ENCODE measurements around the gene CNTROB. TPM values are rescaled to one million over a fixed set of nuclear protein-coding genes. Genes with fewer than 3 reads are reported as not detected.

Gene CNTROB
- total RNA-seq, 1 donor from 2014 or later = 13.7 TPM

DNA sequence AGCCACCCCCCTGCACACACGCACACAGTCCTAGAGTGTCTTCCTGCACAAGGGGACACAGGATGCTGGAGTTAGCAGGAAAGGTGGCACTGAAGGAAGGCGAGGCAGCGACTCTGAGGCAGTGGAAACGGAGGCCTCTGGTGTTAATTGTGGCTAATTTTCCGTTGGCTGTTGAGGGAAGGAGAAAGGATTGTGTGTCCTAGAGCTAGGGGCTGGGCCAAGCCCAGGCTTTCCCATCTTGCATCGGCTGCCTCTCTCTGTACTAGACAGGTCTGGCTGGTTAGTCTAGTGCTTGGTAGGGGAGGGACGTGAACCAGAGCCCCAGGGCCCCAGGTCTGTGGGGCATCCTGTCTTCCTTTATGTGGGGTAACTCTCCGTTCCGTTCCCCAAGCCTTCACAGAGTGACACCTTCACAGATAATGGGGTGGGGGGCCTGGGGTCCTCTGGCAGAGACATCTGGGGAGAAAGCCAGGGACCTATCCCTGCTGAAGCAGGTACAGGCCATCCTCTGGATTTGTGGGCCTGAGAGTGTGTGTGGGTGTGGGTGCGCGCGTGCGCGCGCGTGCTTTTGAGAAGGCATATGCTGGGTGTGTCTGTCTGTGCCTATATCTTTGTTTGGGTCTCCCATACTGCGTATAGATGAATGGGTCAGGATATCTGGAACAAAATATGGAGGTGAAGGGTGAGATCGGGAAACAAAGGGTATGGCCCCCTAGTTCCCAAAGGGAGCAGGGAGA is 43.7 kb upstream of the CNTROB start, which contains the start of gene CHD3:
TSS of gene CHD3 (plus strand) at position 606 of the 737 bp plus-strand sequence. CDS start 212 bp downstream, outside the sequence.
- intact Hi-C loops (cut with DNase I) = loop anchor here (2.0 kb wide), 2 partner anchors 26 kb away; no protein-coding TSS in a partner anchor
- DNase-seq (ENCODE audit: low spot score in 2 of 2) = no peak
- Histone ChIP-seq H3K4me1 (peaks cover 19 to 28% of the 10 kb centered on the region in 2 donors), H3K4me3 (peak within 1 kb of the TSS; percentile 77 to 95), H3K27me3 (no peaks in the 10 kb centered on the region), H3K9me3 (no peaks in the 10 kb centered on the region), H3K27ac (peak within 1 kb of the TSS; percentile 90 to 91), H3K36me3 (peaks cover 10 to 20% of the 10 kb centered on the region in 2 donors)
- TF ChIP-seq CTCF (IDR thresholded peaks at IDR 0.05) = no peak

DNA sequence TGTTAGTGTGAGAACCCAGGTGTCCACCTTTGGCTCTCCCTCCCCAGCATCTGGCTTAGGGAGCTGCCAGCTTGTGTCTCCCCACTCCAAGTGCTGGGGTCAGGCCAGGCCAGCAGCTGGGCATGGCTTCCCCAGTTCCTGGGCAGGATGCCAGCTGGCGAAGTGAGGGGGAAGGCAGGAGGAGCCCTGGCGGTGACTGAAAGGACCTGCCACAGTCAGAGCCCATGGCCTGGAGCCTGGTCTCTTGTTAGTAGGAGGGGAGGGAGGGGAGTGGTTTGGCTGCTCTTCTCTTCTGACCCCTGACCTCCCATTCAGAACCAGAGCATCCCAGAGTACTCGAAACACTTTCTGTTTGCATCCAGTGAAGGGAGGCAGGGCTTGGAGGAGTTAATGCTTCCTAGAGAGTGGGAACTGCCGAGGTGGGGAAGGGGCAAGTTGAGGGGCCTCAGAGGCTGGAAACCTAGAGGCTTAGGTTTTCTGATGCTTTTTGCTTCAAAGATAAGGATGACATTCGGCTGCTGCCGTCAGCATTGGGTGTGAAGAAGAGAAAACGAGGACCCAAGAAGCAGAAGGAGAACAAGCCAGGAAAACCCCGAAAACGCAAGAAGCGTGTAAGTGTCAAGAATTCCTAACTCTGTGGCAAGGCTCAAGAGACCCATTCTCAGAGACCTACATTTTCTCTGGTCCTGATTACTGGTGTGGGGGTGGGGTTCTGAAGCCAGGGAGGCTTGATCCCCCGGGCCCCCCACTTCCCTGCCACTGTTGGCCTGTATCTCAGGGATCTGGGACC is 42.6 kb upstream of the CNTROB start:
- no peaks in the 10 kb centered on the region for H3K9me3 ChIP-seq
- H3K27ac ChIP-seq = peak overlapping the region; percentile 90 to 91
- DNase-seq (ENCODE audit: low spot score in 2 of 2) = peak; percentile 92 to 97
- H3K36me3 ChIP-seq = peaks cover 20 to 30% of the 10 kb centered on the region in 2 donors
- H3K4me3 ChIP-seq = peak overlapping the region in 1 of 2 donors; percentile 95
- H3K4me1 ChIP-seq = peaks cover 19 to 24% of the 10 kb centered on the region in 2 donors
- intact Hi-C loops (cut with DNase I) = loop anchor here (2.0 kb wide), 2 partner anchors 25 to 27 kb away; no protein-coding TSS in a partner anchor
- no peaks in the 10 kb centered on the region for H3K27me3 ChIP-seq
- TF ChIP-seq CTCF (IDR thresholded peaks at IDR 0.05) = peak; percentile 46 to 53 (median 49)

GRCh38 chr17:7893187-7893880 is 38.7 kb upstream of the CNTROB start:
- no peak for DNase-seq (ENCODE audit: low spot score in 2 of 2)
- H3K27ac ChIP-seq = no peak overlapping the region
- intact Hi-C loops (cut with DNase I) = no loop called here
- peaks cover 50 to 65% of the 10 kb centered on the region in 2 donors for H3K36me3 ChIP-seq
- H3K27me3 ChIP-seq = no peaks in the 10 kb centered on the region
- H3K4me1 ChIP-seq = peaks cover 14 to 17% of the 10 kb centered on the region in 2 donors
- TF ChIP-seq CTCF (IDR thresholded peaks at IDR 0.05) = no peak
- H3K9me3 ChIP-seq = no peaks in the 10 kb centered on the region
- H3K4me3 ChIP-seq = no peak overlapping the region

- DNase-seq (ENCODE audit: low spot score in 2 of 2) = no peak
- Histone ChIP-seq H3K4me1 (peaks cover 6 to 8% of the 10 kb centered on the region in 2 donors), H3K36me3 (peaks cover 59 to 74% of the 10 kb centered on the region in 2 donors), H3K27ac (no peak overlapping the region), H3K27me3 (no peaks in the 10 kb centered on the region), H3K9me3 (no peaks in the 10 kb centered on the region), H3K4me3 (no peak overlapping the region)
- intact Hi-C loops (cut with DNase I) = no loop called here
- TF ChIP-seq CTCF (IDR thresholded peaks at IDR 0.05) = no peak
Measured at GRCh38 chr17:7894226-7894625, 37.8 kb upstream of the CNTROB start.

DNA sequence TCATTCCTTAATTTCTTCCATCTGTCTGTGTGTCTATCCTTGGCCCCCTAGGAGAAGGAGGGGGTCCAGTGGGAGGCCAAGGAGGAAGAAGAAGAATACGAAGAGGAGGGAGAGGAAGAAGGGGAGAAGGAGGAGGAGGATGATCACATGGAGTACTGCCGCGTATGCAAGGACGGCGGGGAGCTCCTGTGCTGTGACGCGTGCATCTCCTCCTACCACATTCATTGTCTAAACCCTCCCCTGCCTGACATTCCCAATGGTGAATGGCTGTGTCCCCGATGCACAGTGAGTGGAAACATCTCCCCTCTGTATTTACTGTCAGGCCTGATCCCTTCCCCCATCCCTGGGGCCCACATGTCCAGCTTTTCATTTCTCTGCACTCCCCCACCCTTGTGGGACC is 37.1 kb upstream of the CNTROB start:
- DNase-seq (ENCODE audit: low spot score in 2 of 2) = no peak
- H3K27ac ChIP-seq = no peak overlapping the region
- TF ChIP-seq CTCF (IDR thresholded peaks at IDR 0.05) = no peak
- peaks cover under 1 to 2% of the 10 kb centered on the region in 2 donors for H3K4me1 ChIP-seq
- peaks cover 65 to 80% of the 10 kb centered on the region in 2 donors for H3K36me3 ChIP-seq
- no peaks in the 10 kb centered on the region for H3K27me3 ChIP-seq
- no peaks in the 10 kb centered on the region for H3K9me3 ChIP-seq
- no peak overlapping the region for H3K4me3 ChIP-seq
- intact Hi-C loops (cut with DNase I) = no loop called here
